Ammon's horn (tissue), 1 donor: ENCODE results near the gene EVI2B.
A peak's percentile ranks its signal among the peaks of the same experiment; 100 is the strongest.
"Not testable (repeated sequence)": the region's sequence is repeated elsewhere in the genome, so short reads cannot be mapped to it uniquely, and the experiment has no call there.

Experiments
- DNase-seq: peaks from one replicate; pipeline ENCODE4 v3.0.0-alpha.2; 2016; ENCODE audit warnings: low spot score

Gene EVI2B

DNA sequence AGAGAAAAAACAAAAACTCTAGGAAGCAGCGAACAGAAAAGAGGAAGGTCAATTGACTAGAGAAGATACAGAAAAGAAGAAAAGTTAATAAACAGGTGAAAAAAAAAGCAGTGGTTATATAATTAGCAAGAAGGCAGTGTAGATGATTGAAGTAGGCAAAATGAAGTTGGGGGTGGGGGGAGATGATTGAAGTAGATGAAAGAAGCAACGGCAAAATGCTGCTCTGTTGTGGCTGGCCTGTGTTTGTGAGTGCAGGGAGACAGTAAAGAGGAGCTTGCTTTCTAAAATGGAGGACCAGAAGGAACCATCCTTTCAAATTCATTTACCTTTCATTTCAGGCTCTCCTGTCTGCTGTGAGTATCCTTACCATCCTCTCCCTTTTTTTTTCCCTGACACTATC lies 3.6 kb downstream of the EVI2B start:
- DNase-seq = no peak

- no peak for DNase-seq
Measured at GRCh38 chr17:31309556-31309955, 4.3 kb downstream of the EVI2B start.

DNA sequence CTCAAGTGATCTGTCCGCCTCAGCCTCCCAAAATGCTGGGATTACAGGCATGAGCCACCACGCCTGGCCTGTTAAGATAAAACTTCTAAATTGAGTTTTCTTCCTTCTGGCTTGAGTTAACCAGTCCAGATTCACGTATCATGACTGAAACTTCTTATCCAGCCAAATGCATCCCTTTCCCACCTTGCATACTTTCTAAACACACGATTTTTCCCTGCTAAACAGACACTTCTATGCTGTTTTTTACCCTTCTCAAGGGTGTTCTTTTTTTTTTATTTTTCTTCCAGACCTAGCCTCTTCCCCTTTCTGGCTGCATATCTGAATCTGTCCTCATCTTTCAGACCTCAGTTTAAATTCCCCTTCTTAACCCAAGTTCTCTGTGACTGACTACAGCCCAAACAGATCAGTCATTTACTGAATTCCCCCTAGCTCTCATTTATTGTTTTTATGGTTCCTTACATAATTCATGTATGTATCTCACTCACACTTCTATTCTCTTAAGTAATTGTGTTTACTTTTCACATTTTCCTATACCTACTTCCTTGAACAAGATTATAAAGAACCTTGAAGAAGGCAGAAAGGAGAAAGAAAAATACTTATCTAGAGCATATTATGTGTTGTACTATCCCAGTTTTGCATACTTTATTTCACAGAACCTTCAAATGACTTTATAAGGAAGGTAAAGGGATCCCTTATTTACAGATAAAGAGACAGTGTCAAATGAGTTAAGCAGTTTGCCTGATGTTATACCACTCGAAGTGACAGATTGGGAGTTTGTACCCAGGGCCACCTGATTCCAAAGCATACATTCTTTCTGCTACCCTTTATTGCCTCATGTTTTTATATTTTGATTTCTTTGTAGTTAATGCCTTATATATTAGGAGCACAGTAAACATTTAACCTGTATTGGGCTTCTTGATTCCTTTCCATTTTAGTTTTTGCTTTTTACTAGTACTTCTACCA lies 5.2 kb downstream of the EVI2B start:
- DNase-seq = no peak

DNA sequence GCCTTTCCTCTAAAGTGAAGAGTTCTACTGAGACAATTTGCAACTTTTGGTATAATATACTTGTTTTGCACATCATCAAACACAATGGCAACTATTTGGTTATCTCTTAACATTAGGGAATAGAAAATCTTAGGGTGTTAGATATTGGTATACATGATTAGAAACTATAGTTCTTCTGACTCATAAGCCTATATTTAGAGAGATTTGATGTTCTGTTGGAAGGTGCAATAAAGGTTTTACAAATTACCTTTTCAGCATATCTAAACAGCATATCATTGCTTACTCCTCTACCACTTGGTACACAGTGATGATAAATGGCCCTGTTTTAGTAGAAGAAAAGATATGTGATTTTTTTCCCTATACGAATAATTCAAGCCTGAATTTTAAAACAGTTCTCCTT lies 6.2 kb downstream of the EVI2B start:
- no peak for DNase-seq

DNA sequence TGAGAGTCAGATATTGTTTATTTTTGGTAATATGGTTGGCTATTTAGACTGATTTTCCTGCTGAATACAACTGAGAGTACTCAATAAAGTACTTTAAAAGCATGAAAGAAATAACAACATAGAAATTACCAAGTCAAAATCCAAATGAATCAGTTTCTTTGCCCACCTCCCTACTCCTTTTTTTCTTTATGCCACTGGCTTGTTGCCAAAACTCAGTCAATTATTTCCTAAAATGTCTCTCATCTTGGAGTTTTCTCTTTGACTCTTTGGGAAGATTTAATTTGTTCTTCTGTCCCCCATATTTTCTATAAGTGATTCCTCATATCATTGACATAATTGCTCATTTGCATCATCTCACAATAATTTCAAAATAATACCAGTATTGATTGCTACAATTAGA lies 14.2 kb downstream of the EVI2B start:
- no peak for DNase-seq

DNA sequence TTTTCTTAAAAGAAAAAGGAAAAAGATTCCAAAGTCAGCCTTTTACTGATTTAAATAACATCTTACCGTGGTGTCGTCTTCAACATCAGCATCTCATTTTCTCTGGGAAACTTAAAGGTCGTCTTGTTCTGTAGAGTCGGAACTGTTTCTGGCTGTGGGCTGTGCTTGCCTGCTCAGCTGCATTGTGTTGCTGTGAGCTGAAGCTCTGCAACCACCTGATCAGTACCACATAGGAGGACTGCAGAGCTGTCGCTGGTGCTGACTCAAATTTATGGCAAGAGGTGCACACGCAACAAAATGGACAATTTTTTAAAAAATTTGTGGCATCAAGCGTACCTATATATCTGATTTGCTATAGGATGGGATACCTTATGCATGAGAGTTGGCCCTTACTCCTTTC lies 16.8 kb downstream of the EVI2B start, which contains the start of gene OMG:
Gene OMG (minus strand): TSS at position 150 of the 400 bp plus-strand sequence. CDS start 908 bp downstream, outside the sequence.
- peak; percentile 94 for DNase-seq

- DNase-seq = peak; percentile 55
Measured at GRCh38 chr17:31296142-31296541, 17.7 kb downstream of the EVI2B start.

DNA sequence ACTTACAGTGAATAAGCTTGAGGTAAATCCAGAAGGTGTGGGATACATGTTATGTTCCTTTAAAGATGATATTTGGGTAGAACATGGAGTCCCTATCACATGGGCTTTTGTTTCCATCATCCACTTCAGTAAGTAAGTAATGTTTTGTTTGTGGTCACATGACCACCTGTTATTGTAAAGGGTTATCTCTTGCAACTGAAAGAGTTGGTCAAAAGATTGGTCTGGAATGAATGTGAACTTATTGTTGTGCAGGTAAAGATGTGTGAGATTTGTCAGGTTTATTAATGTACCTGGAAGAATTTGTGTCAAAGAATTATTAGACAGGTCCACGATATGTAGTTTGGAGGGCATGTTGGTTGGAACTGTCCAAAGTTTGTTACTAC lies 18.4 kb downstream of the EVI2B start:
- DNase-seq = no peak

GRCh38 chr17:31294820-31295488 lies 18.9 kb downstream of the EVI2B start:
- DNase-seq = no peak

DNA sequence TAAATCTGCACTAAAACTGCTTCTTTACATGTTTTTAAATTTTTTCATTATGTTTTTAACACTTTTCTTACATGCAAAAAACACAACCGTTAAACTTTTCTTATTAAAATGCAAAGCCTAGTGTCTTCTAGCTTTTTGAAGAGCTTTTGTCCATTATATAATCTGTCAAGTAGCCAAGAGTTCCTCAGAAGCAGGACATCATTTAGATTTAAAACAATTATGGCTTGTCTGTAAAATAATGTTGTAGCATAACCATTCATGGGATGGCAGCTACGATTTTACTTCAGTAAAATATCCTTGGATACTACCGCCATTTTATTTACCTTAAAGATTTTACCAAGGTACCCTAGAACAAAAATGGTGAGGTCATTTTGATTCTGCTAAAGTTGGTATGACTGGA lies 19.6 kb downstream of the EVI2B start:
- DNase-seq = peak; percentile 18

DNA sequence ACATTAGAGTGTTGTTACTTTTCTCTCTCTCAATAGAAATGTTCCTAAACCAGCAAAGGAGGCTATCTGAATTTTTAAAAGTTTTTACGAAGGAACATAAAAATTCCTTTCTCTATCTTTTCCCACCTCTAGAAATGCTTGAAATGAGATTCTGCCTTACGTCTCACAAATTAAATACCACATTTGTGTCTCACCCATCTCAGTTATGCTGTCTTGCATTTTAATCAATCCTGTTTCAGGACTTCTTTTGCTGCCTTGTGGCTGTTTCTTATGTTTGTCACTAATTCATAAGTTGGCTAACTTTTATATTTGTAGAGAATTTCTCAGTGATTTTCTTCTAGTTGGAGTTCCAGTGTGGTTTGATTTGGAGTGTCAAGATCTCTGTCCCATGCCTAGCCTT lies 20.3 kb downstream of the EVI2B start:
- no peak for DNase-seq

GRCh38 chr17:31291820-31292219 lies 22.0 kb downstream of the EVI2B start:
- no peak for DNase-seq

DNA sequence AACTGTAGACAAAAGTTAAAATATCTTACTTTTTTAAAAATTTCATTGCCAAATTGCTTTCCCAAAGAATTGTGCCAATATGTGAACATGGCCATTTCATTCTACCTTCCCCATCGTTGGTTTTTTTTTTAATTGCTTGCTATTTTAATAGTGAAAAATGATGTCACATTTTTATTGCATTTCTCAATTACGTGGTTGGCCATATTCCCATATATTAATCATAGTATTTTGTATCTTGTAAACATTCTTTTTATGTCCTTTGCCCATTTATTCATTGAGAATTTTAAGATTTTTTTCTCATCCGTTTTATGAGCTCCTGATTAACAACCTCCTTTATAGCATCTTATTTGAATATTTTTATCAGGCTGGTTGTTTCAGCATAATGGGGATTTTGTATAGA lies 24.1 kb downstream of the EVI2B start:
- DNase-seq = no peak

DNA sequence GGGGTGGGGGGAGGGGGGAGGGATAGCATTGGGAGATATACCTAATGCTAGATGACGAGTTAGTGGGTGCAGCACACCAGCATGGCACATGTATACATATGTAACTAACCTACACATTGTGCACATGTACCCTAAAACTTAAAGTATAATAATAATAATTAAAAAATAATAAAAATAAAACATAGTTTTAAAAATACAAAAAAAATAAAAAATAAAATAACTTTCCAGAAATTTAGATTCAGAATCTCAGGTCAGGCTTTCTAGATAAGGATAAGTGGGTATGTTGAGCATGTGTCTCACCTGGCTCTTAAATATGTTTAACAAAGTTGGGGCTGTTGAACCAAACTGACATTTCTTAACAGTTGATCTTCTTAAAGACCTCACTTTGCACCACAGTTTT lies 25.9 kb downstream of the EVI2B start:
- not testable (repeated sequence) for DNase-seq

DNA sequence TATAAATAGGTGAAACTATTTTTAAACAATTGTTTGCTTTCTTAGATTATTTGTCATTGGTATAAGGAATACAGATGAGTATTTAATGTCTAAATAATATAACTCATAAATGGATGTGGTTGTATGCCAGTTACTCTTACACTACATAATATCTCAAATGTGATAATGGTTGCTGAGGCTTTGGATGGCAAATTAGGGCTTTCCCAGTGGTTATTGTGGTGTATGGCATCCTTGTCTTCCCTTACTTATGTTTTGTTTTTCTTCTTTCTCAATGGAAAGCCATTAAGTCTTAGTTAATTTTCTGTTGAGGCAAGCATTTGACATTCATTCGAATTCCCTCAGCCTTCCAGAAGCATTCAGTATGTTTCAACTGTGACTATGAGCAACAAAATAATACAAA lies 27.3 kb downstream of the EVI2B start:
- DNase-seq = no peak

GRCh38 chr17:31283841-31284240 lies 30.0 kb downstream of the EVI2B start:
- DNase-seq = no peak

- DNase-seq = no peak
Measured at GRCh38 chr17:31281061-31281460, 32.8 kb downstream of the EVI2B start.

DNA sequence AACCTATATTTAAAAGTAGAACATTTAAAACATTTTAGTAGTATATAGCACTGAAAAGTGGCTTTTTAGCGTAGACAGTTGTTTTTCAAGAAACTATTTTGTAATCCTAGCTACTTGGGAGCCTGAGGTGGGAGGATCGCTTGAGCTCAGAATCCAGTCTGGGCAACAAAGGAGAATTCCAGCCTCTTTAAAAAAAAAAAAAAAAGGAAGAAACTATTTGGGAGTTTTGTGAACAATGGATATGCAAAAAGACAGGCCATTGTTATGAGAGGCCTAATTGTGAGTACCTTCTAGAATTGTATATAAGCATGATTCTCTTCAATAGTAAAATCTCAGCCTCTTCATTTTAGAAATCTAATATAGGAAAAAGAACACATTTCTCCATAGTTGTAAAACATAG lies 34.5 kb downstream of the EVI2B start:
- no peak for DNase-seq

DNA sequence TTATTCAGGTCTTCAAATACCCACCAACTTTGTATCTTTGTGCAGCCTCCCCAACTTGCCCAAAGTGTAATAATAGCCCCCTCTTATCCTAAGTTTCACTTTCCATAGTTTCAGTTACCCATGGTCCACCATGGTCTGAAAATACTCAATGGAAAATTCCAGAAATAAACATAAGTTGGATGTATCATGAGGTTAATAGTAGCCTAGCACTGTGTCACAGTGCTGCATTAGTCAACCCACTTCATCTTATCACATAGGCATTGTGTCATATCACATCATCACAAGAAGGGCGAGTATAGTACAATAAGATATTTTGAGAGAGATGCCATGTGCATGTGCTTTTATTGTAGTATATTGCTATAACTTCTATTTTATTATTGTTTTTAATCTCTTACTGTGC lies 38.7 kb downstream of the EVI2B start:
- DNase-seq = no peak

- peak; percentile 9 for DNase-seq
Measured at GRCh38 chr17:31274252-31274651, 39.6 kb downstream of the EVI2B start.

DNA sequence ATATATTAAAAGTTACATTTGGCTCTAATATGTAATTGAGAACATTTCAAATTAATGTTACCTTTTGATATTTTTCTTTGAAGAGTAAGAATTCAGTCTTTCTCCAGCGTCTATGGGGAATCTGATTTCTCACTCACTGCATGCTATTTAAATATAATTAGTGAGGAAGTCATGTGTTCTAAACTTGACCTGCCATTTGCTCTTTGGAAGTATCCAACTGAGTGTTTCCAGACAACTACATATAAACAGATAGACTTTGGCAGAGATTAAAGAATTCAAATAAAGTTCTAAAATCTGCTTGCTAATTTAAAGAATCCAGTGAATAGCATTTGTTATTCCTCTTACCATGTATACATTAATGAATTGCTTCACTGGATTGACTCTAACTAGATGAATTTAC lies 40.3 kb downstream of the EVI2B start:
- DNase-seq = no peak

GRCh38 chr17:31272803-31273202 lies 41.1 kb downstream of the EVI2B start:
- no peak for DNase-seq

DNA sequence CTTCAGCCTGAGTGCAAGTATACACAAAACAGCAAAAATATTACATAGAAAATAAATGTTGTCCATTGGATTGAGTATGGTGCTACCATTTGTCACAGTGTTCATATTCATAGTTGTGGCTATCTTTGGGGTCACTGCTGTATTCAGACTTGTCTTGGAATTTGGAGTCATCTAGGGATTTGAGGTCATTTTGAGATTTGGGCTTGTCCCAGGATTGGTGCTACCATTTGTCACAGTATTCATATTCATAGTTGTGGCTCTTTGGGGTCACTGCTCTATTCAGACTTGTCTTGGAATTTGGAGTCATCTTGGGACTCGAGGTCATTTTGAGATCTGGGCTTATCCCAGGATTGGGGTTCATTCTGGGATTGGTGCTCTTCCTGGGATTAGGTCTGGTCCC lies 41.6 kb downstream of the EVI2B start:
- DNase-seq = no peak
